Adrenal gland (tissue), 5 donors: ENCODE data around the gene ANTXR1.

ENCODE experiments used
- CTCF ChIP-seq, 6 experiments: fragments of 450-650 bp in 4 of 6; fragments of 200-600 bp in 2 of 6; sonication (generic) in 1 of 6; IDR thresholded peaks; 1 replicate in 5 of 6; 2 replicates in 1 of 6; pipeline versions ENCODE4 v1.5.1 to v1.8.0; 2016 to 2021; ENCODE audit warnings: antibody characterized with exemption in 6 of 6, mild to moderate bottlenecking in 2 of 6, moderate library complexity in 1 of 6
- POLR2A ChIP-seq, 2 donors: fragments of 450-650 bp; IDR thresholded peaks; one replicate each; pipeline ENCODE4 v1.6.1; 2017; ENCODE audit warnings: antibody characterized with exemption in 2 of 2, mild to moderate bottlenecking in 2 of 2, moderate library complexity in 1 of 2
- donor health status: DM: no; HTN: no; CAD: no.

DNA sequence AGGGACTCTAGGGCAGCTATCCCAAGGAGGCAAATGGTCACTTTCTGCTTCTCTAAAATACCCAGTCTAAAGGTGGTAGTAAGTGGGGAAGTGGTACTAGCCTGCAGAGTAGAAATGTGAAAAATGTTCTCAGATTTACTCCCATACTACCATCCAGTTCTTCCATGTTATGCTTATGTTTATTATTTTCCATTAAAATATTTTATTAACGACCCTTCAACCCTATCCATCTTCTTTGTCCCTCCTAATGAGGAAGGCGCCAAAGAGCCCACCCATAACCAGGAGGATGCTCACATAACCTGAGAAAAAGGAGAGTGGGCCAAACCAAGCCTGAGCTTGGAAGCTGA is 153.5 kb downstream of the ANTXR1 start:
- TF ChIP-seq CTCF (IDR thresholded peaks at IDR 0.05) (no peak), POLR2A (IDR thresholded peaks at IDR 0.05) (no peak)
